NCI-H2196 treated with DMSO at 0.1 percent for 48 hours (cell line): ENCODE results near the gene RTEL1.

ENCODE experiments used
- DNase-seq: peaks from one replicate; lab custom pipeline; 2025; ENCODE audit not compliant: unreplicated experiment; lab: John Stamatoyannopoulos, UW

The RTEL1 gene

DNA sequence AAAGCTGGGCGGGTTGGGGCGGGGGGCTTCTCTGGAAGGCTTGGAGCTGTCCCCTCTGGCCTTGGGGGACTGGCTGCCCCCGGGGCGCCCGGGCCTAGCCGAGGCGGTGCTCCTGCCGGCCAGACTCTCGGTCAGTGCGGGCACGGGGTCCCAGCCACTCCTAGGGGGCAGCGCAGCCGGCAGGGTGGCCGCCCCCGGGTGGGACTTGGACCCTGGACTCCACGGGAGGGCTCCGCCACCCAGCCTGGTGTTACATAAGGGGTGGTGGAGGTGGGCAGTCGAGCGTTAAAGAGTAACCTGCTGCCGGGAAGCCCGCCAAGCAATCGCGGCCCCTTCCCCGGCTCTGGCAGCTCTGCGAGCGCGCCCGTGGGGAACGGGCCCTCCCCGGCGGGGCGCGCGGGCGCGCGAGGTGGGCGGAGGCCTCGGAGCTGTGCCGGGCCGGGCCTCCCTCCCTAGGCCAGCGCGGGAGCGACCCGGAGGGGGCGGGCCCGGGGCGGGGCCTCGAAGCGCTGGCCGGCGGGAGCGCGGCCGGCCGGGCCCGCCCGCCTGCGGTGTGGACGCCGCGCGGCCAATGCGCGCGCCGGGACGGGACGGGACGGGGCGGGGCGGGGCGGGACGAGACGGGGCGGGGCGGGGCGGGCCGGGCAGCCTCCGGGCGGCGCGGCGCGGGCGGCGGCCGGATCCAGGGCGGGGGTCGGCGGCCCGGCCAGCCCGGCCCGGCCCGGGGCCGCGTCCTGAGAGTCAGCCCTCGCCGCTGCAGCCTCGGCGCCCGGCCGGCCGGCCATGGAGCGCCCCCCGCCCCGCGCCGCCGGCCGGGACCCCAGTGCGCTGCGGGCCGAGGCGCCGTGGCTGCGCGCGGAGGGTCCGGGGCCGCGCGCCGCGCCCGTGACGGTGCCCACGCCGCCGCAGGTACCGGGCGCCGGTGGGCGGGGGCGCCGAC, 81.3 kb downstream of the RTEL1 start, which contains the start of gene SLC2A4RG:
Gene SLC2A4RG, plus strand, starts transcription at position 647 of the 940 bp plus-strand sequence. Its CDS starts 137 bp downstream, at position 784.
- DNase-seq = peak; percentile 43

DNA sequence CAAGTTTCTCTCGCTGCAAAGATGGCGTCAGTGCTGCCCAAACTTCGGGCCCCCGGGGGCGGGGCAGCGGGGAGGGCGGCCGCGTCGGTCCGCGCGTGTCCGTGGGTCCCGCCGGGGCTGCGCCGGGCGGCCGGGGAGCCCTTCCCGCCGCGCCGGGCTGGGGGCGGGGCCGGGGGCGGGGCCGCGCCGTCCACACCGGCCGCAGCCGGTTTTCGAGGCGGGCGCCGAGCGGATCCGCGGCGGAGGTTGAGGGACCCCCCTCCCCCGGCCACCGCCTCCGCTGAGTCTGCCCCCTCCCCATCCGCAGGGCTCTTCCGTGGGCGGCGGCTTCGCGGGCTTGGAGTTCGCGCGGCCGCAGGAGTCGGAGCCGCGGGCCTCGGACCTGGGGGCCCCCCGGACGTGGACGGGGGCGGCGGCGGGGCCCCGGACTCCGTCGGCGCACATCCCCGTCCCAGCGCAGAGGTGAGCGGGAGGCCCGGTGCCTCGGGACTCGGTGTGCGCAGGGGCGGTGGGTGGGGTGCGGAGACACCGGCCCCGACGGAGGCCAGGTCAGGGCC, 82.0 kb downstream of the RTEL1 start:
- DNase-seq = peak; percentile 11

DNA sequence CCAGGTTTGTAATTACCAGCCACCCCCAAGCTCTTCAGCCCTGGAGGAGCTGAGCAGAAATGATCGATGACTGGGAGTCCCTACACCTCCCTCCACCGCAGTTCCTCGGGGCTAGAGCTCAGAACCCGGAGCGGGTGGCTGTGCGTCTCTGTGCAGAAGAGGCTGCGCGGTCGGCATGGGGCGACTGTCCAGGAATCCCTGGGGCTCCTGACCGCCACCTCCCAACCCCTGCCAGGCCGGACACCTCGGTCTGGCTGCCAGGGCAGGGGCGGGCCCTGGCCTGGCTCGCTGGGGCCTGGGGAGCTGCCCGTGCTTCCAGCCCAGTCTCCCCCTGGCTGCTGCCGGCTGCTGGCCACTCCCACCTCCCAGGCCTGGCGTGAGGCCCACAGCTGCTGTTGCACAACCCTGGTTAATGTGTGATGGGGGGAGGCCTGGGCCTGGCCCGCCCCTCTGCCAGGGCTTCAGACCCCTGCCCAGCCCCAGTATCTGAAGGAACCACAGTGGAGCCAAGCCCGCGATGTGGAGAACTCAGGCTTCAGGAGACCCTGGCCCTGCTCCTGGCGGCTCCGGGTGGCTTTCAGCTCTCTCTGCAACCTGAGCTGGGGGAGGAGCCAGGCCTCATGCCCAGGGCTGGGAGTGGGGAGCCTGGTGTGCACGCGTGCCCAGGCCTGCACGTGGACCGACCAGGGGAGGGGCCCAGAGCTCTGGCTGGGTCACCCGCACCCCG, 82.7 kb downstream of the RTEL1 start:
- DNase-seq = peak; percentile 85

DNA sequence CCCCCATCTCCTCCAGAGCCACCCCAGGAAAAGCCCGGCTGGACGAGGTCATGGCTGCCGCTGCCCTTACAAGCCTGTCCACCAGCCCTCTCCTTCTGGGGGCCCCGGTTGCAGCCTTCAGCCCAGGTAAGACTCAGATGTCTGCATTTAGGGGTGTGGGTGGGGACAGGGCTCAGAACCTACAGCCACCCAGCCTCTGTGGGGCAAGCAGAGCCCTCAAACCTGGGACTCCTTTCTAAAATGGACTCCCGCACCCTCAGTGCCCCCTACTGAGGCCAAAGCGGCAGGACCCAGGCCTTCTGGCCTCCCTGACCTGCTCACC, 83.2 kb downstream of the RTEL1 start:
- DNase-seq = no peak

DNA sequence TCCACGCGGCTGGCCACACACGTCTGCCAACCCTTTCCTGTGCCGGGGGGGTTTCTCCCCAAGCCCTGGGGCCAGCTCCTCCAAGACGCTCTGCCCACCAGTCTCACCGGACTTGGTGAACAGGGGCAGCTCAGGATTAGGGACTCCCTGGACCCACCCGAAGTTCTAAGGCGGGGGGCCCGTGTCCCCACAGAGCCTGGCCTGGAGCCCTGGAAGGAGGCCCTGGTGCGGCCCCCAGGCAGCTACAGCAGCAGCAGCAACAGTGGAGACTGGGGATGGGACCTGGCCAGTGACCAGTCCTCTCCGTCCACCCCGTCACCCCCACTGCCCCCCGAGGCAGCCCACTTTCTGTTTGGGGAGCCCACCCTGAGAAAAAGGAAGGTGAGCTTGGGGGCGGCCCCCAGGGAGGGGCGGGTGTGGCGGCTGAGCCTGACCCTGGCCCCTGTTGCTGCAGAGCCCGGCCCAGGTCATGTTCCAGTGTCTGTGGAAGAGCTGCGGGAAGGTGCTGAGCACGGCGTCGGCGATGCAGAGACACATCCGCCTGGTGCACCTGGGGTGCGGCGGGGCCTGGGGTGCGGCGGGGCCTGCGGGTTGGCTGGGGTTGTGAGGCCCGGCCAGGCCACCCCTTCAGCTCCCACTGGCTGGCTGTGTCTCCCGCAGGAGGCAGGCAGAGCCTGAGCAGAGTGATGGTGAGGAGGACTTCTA, 83.7 kb downstream of the RTEL1 start:
- DNase-seq = no peak

DNA sequence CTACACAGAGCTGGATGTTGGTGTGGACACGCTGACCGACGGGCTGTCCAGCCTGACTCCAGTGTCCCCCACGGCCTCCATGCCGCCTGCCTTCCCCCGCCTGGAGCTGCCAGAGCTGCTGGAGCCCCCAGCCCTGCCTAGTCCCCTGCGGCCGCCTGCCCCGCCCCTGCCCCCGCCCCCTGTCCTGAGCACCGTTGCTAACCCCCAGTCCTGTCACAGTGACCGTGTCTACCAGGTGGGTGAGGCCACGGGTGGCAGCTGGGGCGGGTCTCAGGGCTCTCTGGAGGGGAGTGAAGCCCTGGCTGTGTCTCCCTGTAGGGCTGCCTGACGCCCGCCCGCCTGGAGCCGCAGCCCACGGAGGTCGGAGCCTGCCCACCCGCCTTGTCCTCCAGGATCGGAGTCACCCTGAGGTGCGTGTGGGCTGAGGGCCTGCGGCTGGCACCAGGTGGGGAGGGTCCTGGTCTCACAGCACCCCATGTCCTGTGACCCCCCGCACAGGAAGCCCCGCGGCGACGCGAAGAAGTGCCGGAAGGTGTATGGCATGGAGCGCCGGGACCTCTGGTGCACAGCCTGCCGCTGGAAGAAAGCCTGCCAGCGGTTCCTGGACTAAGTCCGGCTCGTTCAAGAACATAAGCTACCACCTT, 84.4 kb downstream of the RTEL1 start:
- no peak for DNase-seq

DNA sequence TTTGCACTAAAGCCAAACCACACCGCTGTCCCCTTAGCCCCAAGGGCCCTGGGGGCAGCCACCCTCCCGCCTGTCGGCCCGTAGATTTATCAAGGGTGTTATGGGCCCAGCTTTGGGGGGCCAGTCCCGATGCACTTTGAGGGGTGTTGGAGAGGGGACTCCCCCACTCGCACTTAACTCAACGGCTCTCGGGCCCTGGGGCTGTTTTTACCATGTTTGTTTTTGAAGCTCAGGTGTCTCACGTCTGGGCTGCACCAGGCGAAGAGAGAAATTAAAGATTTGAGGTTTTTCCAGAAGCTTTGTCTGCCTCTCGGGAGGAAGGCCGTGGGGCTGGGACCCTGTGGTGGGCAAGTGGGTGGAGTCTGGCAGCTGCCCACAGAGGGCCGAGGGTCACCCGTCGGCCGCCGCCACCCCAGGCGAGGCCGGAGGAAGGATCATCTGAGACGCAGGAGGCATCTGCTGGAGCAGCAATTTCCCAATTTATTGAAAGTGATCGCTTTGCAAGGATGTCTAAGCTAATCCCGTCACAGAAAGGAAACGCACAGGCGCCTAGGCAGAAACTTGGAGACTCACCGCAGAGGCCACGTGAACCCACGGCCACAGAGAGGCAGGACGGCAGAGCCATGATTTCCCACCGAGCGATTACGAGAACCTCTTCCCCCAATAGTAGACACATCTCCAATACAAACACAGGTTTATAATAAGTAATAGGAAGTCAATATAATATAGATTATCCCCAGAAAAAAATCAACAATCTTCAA, 85.3 kb downstream of the RTEL1 start:
- no peak for DNase-seq

DNA sequence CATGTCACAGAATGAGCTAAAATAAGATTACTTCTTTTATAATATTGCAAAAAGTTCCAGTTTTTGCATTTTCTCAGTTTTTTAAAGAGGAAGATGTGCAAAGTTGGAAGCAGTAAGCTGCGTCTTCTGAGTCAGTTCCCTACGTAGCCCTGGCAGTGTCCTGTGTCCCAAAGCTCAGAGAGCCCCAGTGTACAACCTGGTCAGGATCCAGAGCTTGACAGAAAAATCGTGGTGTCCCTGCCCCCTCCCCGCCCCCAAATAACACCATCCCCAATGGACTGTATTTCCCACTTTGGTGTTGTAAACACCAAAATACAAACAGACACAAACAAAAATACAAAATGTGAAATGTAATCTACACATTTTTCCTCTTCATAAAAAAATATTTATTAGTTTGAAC, 86.0 kb downstream of the RTEL1 start:
- no peak for DNase-seq

DNA sequence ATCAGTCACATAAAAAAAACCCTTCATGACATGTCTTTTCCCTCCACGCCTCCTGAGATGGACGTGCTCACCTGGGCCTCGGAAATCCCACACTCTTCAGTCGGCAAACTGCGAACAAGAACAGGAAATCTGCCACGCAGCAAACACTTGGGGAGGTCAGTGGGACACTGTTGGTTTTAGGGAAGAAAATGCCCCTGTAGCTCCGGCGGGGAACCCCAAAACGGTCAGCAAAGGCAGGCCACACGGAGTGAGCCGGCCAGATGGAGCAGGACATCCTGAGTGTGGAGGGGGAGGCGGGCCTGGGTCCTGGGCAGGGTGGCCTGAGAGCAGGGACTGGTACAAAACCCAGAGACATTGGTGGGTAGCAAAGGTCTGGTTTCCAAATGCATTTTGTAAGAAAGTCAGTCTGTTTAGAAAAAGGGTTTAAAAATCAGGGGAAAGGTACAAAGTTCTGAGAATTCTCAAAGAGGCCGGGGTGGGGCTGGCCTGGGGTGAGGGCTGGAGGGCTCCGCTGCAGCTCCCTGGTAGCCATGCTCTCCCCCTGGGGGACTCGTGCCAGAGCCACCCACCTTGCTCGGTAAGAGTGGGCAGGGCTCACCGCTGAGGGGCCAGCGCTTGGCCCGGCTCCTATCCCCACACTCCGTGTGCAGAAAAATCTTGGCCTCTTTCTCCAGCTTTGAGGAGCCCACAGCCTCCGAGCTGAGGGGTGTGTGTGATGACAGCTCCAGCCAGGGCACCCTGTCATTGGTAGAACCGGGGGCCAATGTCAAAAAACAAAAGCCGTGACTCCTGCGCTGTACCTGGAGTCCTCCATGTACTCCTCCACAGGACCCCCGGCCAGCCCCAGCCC, 86.7 kb downstream of the RTEL1 start:
- no peak for DNase-seq

DNA sequence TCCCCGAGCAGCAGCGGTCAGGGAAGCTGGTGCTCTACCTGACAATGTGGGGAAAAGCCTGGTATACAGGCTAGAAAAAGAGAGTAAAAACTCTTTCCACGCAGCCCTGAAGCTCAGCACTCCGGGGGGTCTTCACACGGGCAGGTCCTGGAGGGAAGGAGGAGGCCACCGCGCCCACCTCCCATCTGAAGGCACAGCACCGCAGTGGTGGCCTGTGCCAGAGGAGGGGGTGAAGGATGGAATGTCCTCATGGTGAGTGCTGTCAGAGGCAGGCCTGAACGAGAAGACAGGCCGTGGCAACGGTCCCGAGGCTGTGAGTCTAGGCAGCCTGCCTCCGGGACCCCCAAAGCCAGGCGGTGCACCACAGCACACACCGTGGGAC, 87.3 kb downstream of the RTEL1 start:
- no peak for DNase-seq
